Mesothelial cell of epicardium (in vitro differentiated cells): ENCODE results near the gene POLK. TPM values are rescaled to one million over a fixed set of nuclear protein-coding genes. Genes with fewer than 3 reads are reported as not detected.

Experiments used
- DNase-seq, 2 experiments: peaks; one replicate each; pipeline ENCODE4 v3.0.0; 2021; ENCODE audit warnings: low spot score in 2 of 2; ENCODE audit not compliant: unreplicated experiment in 2 of 2
- H3K27ac Mint-ChIP-seq: 2 replicates; pipeline ENCODE4 v1.8.0; 2021; ENCODE audit warnings: mixed read lengths
- H3K27me3 Mint-ChIP-seq: 2 replicates; pipeline ENCODE4 v1.8.0; 2021; ENCODE audit warnings: low read depth, mixed read lengths
- H3K36me3 Mint-ChIP-seq: 2 replicates; pipeline ENCODE4 v1.8.0; 2021; ENCODE audit warnings: mixed read lengths
- H3K4me1 Mint-ChIP-seq: 2 replicates; pipeline ENCODE4 v1.8.0; 2021; ENCODE audit warnings: mixed read lengths
- H3K4me3 Mint-ChIP-seq: 2 replicates; pipeline ENCODE4 v1.8.0; 2021; ENCODE audit warnings: mild to moderate bottlenecking, moderate library complexity, mixed read lengths
- H3K9me3 Mint-ChIP-seq: 2 replicates; pipeline ENCODE4 v1.8.0; 2021; ENCODE audit warnings: mixed read lengths
- CTCF ChIP-seq: fragments of 200-600 bp; sonication (generic); IDR thresholded peaks from one replicate; pipeline ENCODE4 v1.5.0; 2021; ENCODE audit warnings: antibody characterized with exemption; ENCODE audit not compliant: unreplicated experiment
- total RNA-seq: library from RNA; stranded (reverse); gene quantifications from 3 replicates; pipeline ENCODE4 v1.2.1, GENCODE V29; 2021

POLK gene
- total RNA-seq, 1 donor from 2014 or later = 29.2 TPM

- no peak overlapping the region for H3K27ac Mint-ChIP-seq
- no peak overlapping the region for H3K4me3 Mint-ChIP-seq
- DNase-seq = no peak
- no peak for TF ChIP-seq CTCF
- H3K36me3 Mint-ChIP-seq = peaks cover 2% of the 10 kb centered on the region
- H3K27me3 Mint-ChIP-seq = no peaks in the 10 kb centered on the region
- peaks cover 4% of the 10 kb centered on the region for H3K9me3 Mint-ChIP-seq
- H3K4me1 Mint-ChIP-seq = peaks cover 2% of the 10 kb centered on the region
These were observed 128.7 kb downstream of the POLK start for GRCh38 chr5:75640395-75640794.

- Mint-ChIP-seq H3K9me3 (peaks cover 4% of the 10 kb centered on the region), H3K4me1 (peaks cover 2% of the 10 kb centered on the region), H3K27me3 (no peaks in the 10 kb centered on the region), H3K36me3 (peaks cover 2% of the 10 kb centered on the region), H3K27ac (no peak overlapping the region), H3K4me3 (no peak overlapping the region)
- DNase-seq = no peak
- TF ChIP-seq CTCF = no peak
These were observed 129.1 kb downstream of the POLK start for GRCh38 chr5:75640826-75641225.

GRCh38 chr5:75648712-75649111 is 137.0 kb downstream of the POLK start:
- Mint-ChIP-seq H3K27ac (no peak overlapping the region), H3K4me1 (peaks cover 9% of the 10 kb centered on the region), H3K36me3 (no peaks in the 10 kb centered on the region), H3K27me3 (no peaks in the 10 kb centered on the region), H3K9me3 (peaks cover 4% of the 10 kb centered on the region), H3K4me3 (no peak overlapping the region)
- no peak for TF ChIP-seq CTCF
- no peak for DNase-seq

Other genes with a start within 250 kb of the POLK start
- 99.6 to 107 TPM (median 106 TPM) in 3 replicates for gene HMGCR, start 174.7 kb upstream of the POLK start, total RNA-seq
- 35.6 to 42.7 TPM (median 38.3 TPM) in 3 replicates for gene CERT1, start 262 bp upstream of the POLK start, total RNA-seq
- gene ANKDD1B, start 99.6 kb downstream of the POLK start, total RNA-seq = 0.95 to 1.5 TPM (median 1.1 TPM) in 3 replicates
- gene POC5, start 205.5 kb downstream of the POLK start, total RNA-seq = 15.0 to 18.0 TPM (median 15.2 TPM) in 3 replicates